AG04450 (cell line): ENCODE measurements around the gene CDH22. TPM values are rescaled to one million over a fixed set of nuclear protein-coding genes. Genes with fewer than 3 reads are reported as not detected.

Experiments used
- CTCF ChIA-PET: fragments of 300-600, 350-600 bp; formaldehyde crosslinking; extraction: SDS; loops from one replicate; lab custom pipeline; 2022; ENCODE audit warnings: antibody characterized with exemption, inconsistent platforms; lab: Charles Lee
- POLR2A ChIA-PET: fragments of 350-600 bp; formaldehyde crosslinking; extraction: SDS; loops from one replicate; lab custom pipeline; 2021; ENCODE audit warnings: antibody characterized with exemption, inconsistent platforms; lab: Yijun Ruan, JAX
- DNase-seq: peaks from one replicate; pipeline ENCODE4 v3.0.0-alpha.2; 2011; ENCODE audit warnings: low read depth, low spot score
- H3K27ac ChIP-seq: one replicate; pipeline ENCODE4 v1.5.1; 2012; ENCODE audit warnings: low read depth, low read length, control low read depth
- H3K27me3 ChIP-seq: one replicate; pipeline ENCODE4 v1.6.0; 2012; ENCODE audit warnings: low read length; ENCODE audit not compliant: control insufficient read depth, insufficient read depth
- H3K4me3 ChIP-seq: 2 replicates; pipeline ENCODE4 v1.5.1; 2011; ENCODE audit warnings: mild to moderate bottlenecking, low read depth, low read length, control low read depth
- H3K9me3 ChIP-seq: 2 replicates; pipeline ENCODE4 v1.5.1; 2012; ENCODE audit warnings: low read length; ENCODE audit not compliant: control insufficient read depth, insufficient read depth
- polyA plus RNA-seq: library from polyadenylated mRNA; depleted of rRNA; stranded (reverse); fragments of >200 nt; gene quantifications from 2 replicates; pipeline ENCODE4 v1.2.3, GENCODE V29; 2011
- TF ChIP-seq, protein P1 (sequence below): IDR thresholded peaks from 2 replicates; pipeline ENCODE4 v1.5.1; 2011; ENCODE audit warnings: low read depth, low read length, control low read depth, inconsistent platforms

CDH22 gene
- polyA plus RNA-seq, 1 experiment: not detected

DNA sequence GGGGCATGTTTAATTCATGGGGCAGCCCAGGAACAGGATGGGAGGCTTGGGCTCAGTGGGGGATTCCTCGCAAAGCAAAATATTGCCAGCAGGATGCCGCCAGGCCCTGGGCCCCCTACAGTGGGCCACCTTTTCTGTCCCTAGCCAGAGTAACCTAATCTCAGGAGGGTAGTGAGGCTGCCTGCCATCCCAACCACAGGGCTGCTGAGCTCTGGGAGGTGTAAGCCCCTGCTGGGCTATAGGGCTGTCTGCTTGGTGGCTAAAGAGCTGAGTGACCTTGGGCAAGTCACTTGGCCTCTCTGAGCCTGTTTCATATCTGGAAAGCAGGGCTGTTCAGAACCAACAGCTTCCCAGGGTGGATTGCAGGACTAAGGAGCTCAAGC, 35.7 kb upstream of the CDH22 start:
- DNase-seq: no peak
- TF ChIP-seq, protein P1, sequence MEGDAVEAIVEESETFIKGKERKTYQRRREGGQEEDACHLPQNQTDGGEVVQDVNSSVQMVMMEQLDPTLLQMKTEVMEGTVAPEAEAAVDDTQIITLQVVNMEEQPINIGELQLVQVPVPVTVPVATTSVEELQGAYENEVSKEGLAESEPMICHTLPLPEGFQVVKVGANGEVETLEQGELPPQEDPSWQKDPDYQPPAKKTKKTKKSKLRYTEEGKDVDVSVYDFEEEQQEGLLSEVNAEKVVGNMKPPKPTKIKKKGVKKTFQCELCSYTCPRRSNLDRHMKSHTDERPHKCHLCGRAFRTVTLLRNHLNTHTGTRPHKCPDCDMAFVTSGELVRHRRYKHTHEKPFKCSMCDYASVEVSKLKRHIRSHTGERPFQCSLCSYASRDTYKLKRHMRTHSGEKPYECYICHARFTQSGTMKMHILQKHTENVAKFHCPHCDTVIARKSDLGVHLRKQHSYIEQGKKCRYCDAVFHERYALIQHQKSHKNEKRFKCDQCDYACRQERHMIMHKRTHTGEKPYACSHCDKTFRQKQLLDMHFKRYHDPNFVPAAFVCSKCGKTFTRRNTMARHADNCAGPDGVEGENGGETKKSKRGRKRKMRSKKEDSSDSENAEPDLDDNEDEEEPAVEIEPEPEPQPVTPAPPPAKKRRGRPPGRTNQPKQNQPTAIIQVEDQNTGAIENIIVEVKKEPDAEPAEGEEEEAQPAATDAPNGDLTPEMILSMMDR: no peak
- Histone ChIP-seq H3K27ac (no peak overlapping the region), H3K27me3 (peaks cover 51% of the 10 kb centered on the region), H3K4me3 (no peak overlapping the region), H3K9me3 (no peaks in the 10 kb centered on the region; the same call in 1 of the 2 replicates)
- ChIA-PET CTCF (no interaction called here), POLR2A (no interaction called here)

DNA sequence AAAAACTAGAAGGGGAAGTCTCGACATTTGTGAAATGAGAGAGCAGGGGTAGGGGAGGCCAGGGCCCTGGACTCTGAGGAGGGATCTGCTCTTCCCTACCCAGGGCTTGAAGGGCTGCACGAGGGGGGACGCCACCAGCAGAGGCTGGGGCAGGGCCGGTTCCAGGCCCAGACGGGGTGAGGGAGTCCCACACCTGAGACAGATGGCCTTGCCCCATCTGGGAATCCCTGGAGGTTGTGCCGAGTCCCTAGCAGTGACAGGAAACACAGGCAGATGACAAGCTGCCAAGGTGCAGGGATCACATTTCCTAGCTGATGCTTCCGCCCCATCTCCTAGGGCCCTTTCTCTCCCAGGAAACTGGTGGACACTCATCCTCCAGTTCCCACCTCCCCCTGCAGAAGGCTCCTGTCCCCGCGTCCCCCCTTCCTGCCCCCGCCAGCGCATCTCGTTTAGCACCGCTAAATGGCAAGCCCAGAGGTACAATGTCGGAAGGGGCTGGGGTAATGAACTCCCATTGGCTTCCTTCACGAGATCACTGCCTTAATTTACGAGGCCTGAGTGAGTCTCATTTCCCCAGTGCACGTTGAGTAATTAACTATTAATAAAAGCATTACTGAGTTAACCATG, 35.2 kb upstream of the CDH22 start:
- CTCF ChIA-PET: no interaction called here
- no peaks in the 10 kb centered on the region; the same call in 1 of the 2 replicates for H3K9me3 ChIP-seq
- no peak for DNase-seq
- POLR2A ChIA-PET: interaction anchor here (1.0 kb wide), 1 partner anchor 13 kb away, joined by 3 read pairs; no protein-coding TSS in a partner anchor
- peaks cover 55% of the 10 kb centered on the region for H3K27me3 ChIP-seq
- H3K27ac ChIP-seq: no peak overlapping the region
- no peak overlapping the region for H3K4me3 ChIP-seq
- TF ChIP-seq, protein P1: no peak

DNA sequence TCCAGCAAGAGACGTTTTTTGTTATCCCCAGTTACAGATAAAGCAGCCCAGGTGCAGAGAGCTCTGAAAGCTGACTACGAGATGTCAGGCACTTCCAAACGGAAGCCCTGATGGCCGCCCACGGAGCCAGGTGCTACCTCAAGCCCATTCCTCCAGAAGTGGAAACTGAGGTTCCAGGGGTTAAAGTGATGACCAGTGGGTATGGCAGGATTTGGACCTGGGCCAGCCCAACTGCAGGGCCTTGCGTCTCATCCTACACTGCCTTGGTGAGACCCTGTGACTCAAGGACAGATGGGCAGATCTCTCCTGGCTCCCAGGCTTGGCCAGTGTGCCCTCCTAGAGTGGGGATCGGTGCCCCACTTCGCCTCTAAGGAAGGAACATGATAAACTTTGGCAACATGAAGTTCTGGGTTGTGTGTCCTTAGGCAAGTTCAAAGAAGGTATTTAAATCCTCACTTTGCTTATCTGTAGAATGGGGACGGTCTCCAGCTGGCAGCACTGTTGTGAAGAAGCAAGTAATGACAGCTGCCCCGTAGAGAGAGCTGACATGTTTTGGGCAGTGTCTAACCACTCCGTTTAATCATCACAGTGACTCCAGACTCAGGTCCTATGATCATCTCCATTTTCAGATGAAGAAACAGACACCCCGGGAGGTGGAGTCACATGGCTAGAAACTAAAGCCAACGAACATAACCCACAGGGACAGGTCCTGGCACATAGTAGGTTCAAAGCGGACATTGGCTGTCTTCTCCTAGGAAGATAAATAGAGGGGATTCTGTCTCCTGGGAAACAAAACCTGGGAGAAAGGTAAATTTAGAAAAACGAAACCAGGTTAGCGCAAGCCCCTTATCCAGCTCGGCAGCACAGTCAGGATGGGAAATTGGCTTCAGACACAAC, 34.4 kb upstream of the CDH22 start:
- DNase-seq: no peak
- TF ChIP-seq, protein P1: no peak

DNA sequence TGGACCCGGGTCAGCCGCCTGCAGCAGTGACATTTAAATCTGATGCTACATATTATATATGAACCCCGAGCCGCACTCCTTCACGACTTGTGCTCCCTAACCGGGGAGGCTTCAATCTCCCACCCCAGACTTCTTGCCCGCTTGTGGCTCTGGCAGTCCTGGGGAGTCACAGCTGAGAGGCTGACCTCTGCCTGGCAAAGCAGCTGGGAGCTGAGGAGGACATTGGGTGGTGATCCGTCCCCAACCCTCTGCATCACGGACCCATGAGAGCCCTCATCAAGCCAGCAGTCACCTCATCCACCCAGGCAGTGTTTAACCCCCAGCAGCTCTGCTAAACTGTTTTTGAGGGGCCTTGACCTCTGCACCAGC, 33.7 kb upstream of the CDH22 start:
- H3K27me3 ChIP-seq: peaks cover 70% of the 10 kb centered on the region
- ChIA-PET POLR2A (interaction anchor here (0.7 kb wide), 1 partner anchor 334 kb away, joined by 3 read pairs; no protein-coding TSS in a partner anchor), CTCF (no interaction called here)

More for the DNA sequence above, 34.4 kb upstream of the CDH22 start:
- Histone ChIP-seq H3K9me3 (no peaks in the 10 kb centered on the region; the same call in 1 of the 2 replicates), H3K4me3 (no peak overlapping the region), H3K27ac (no peak overlapping the region), H3K27me3 (peaks cover 62% of the 10 kb centered on the region)
- CTCF ChIA-PET: no interaction called here
- POLR2A ChIA-PET: interaction anchor here (0.7 to 1.0 kb wide), 2 partner anchors 14 to 334 kb away, joined by 3 read pairs; no protein-coding TSS in a partner anchor

More for the DNA sequence above, 33.7 kb upstream of the CDH22 start:
- Histone ChIP-seq H3K4me3 (no peak overlapping the region), H3K9me3 (no peaks in the 10 kb centered on the region; the same call in 1 of the 2 replicates), H3K27ac (no peak overlapping the region)
- no peak for DNase-seq
- TF ChIP-seq, protein P1: no peak
